Measurements from ENCODE around the gene CECR2.
"Not testable (repeated sequence)": the region's sequence is repeated elsewhere in the genome, so short reads cannot be mapped to it uniquely, and the experiment has no call there.

Gene CECR2

GRCh38 chr22:17407643-17408042 lies 38.4 kb downstream of the CECR2 start:
- DNase-seq = no peak

DNA sequence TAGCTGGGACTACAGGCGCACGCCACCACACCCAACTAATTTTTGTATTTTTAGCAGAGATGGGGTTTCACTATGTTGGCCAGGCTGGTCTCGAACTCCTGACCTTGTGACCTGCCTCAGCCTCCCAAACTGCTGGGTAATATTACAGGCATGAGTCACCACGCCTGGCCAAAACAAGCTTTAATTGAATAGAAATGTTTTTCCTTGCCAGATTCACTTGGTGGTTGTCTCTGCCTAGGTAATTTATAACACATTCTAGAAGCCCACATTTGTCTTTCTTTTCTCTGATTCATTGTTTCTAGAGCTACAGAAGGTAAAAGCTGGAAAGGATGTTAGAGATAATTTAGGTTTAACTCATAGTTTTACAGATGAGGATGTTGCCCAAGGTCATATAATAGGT lies 41.3 kb downstream of the CECR2 start:
- DNase-seq = no peak

- DNase-seq = no peak
These were observed 42.0 kb downstream of the CECR2 start for GRCh38 chr22:17411213-17411612.

DNA sequence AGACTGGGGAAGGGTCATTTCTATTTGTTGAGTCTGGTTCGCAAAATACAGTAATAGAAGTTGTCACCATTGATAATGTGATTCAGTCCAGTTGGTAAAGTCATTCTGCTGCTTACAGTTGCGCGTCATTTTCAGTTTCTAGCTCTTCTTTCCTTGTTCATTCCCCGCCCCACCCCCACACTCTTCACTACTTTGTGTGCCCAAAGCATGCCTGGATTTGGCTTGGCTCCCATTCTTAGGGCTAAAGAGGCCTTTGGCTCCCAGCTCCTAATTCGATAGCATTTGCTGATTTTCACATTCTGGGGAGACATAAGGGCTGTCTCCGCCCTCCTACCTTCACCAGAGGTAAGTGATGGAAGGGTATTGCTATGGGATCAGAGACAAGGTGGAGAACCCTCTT lies 43.0 kb downstream of the CECR2 start:
- DNase-seq = no peak

GRCh38 chr22:17418890-17419324 lies 49.6 kb downstream of the CECR2 start:
- DNase-seq = no peak

- no peak for DNase-seq
These were observed 50.1 kb downstream of the CECR2 start for GRCh38 chr22:17419348-17419747.

DNA sequence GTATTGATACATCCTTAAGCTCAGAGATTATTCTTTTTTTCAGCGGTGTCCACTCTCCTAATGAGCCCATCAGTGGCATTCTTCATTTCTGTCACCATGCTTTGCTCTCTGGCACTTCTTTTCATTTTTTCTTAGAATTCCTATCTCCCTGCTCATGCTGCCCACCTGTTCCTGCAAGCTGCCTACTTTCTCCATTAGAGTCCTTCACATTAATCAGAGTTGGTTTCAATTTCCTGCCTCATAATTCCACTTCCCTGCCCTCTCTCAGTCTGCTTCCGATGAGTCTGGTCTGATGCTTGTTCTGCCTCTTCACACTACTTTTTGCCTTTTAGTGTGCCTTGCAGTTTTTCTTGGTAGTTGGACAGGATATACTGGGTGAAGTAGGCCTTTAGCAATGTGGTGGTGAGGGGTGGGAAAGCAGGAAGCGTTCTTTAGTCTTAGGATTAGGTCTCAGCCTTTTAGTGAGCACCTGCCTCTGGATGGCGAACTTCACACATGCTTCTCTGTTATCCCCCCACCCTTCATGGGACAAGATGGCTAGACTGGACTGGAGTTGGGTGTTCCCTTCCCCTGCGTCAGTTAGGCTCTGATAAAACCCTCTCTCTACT lies 53.6 kb downstream of the CECR2 start:
- DNase-seq = no peak

GRCh38 chr22:17423616-17424015 lies 54.4 kb downstream of the CECR2 start:
- no peak for DNase-seq

- DNase-seq = not testable (repeated sequence)
These were observed 58.3 kb downstream of the CECR2 start for GRCh38 chr22:17427528-17427927.

GRCh38 chr22:17429516-17429915 lies 60.3 kb downstream of the CECR2 start:
- DNase-seq = no peak

GRCh38 chr22:17430412-17430811 lies 61.2 kb downstream of the CECR2 start:
- no peak for DNase-seq

DNA sequence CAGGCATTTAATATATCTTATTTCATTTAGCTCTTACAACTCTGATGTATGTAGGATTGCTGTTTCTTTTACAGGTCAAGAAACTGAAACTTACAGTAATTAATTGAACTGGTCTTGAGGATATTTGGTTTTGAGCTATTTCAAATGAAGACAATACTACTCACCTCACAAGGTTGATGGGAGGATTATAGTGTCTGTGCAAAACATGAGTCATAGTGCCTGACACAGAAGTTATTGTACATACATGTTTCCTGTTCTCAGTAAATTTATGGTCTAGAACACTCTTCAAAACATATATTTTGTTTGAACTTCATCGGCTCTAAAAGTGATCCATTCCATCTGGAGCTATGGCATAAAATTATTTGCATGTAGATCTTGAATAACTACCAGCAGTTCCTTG lies 61.9 kb downstream of the CECR2 start:
- no peak for DNase-seq

GRCh38 chr22:17434856-17435255 lies 65.6 kb downstream of the CECR2 start:
- DNase-seq = no peak

GRCh38 chr22:17435375-17435774 lies 66.1 kb downstream of the CECR2 start:
- DNase-seq = no peak

DNA sequence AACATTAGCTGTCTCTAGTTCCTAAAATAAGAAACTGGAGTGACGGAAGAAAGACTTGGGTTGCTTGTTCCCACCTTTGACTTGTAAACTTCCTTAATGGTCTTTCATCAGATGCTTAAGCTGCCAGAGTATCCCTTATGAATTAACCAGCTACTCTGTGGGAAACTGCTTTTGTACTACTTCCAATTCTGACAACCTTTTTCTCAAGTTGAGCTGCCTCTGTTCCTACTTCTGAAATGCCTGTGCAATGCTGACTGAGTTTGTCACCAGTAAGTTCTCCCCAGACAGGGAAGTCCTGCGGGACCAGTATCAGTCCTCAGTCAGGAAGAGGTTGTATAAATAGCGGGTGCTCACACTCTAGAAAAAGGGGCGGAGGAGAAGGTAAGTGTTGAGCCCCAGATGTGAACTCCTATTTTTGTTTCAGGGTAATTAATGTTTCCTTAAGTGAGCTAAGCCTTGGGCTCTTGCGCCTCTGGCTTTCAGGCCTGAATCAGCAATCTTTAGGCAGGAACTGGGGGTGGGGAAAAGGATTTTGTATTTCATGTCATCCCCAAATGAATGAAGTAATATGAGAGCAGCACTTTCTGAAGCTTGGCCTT lies 67.2 kb downstream of the CECR2 start:
- no peak for DNase-seq

- no peak for DNase-seq
These were observed 67.7 kb downstream of the CECR2 start for GRCh38 chr22:17436981-17437412.

GRCh38 chr22:17438026-17438425 lies 68.8 kb downstream of the CECR2 start:
- no peak for DNase-seq

GRCh38 chr22:17441326-17441725 lies 72.1 kb downstream of the CECR2 start:
- DNase-seq = no peak

GRCh38 chr22:17443405-17444203 lies 74.3 kb downstream of the CECR2 start:
- no peak for DNase-seq

- DNase-seq = no peak
These were observed 74.9 kb downstream of the CECR2 start for GRCh38 chr22:17444204-17444504.

GRCh38 chr22:17446698-17447097 lies 77.4 kb downstream of the CECR2 start:
- DNase-seq = no peak

DNA sequence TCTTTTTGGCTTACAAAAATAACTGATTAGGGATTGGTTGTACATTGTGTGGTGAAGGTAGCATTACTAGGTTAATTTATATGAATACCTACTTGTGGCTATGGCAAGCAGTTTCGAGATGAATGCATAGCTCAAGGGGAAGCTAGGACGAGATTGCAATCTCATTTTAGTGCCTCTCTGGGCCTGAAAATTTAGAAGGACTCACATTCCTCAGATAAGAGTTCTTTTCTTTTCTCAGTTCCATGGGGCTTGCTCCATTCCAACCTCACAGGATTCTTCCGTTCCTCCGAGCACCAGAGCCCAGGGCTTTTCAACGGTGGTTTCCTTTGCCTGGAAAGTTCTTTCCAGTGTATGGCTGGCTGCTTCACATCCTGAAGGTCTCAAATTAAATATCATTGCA lies 82.1 kb downstream of the CECR2 start:
- peak; percentile 5 for DNase-seq

DNA sequence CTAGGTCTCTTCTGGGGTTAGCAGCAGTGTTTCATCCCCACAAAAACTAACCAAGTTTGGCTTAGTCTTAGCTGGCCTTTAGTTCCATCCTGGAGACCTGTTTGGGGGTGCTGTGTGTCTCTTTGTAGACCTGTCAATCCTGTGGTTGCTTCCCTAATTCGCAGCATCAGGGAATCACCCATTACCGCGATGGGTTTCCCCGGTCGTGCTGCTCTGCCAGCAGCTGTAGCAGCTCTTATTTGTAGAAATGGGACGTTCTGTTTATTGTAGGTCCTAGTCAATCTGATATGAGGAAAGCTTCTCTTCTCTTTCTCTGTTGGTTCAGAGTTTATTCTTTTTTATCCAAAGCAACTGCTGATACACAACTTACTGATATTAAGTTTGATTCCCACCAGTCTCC lies 91.6 kb downstream of the CECR2 start:
- no peak for DNase-seq

- no peak for DNase-seq
These were observed 101.7 kb downstream of the CECR2 start for GRCh38 chr22:17470880-17471500.

Measured in activated CD4-positive, alpha-beta T cell treated with anti-CD3 and anti-CD28 coated beads, Interleukin-2, Interleukin-6, amounts not matched to agents 100 ng/mL and 50 ng/mL, durations not matched to agents 16 hours and 8 hours (primary cell).